GM19238 (cell line): ENCODE data around the gene HSPG2.
"Not testable (repeated sequence)": the region's sequence is repeated elsewhere in the genome, so short reads cannot be mapped to it uniquely, and the experiment has no call there.

ENCODE experiments used
- DNase-seq: peaks from one replicate; pipeline ENCODE4 v3.0.0; 2011; ENCODE audit warnings: low spot score; ENCODE audit not compliant: insufficient read length

HSPG2 gene

DNA sequence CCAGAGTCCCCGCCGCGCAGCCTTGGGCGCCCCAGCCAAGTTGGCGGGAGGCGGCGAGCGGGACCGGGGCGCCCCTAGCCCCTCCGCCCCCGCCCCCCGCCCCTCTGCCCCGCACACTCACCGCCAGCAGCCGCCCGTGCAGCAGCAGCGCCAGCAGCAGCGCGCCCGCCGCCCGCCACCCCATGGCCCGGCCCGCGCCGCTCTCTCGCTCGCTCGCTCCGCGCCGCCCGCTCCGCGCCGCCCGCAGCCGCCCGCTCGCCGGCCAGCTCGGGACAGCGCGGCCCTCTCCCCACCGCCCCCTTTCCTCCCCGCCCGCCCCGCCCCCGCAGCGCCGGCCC lies at the start of gene HSPG2:
HSPG2 (minus strand) TSS at position 277 of the 338 bp plus-strand sequence; CDS start at position 184, 93 bp downstream.
- no peak for DNase-seq

- not testable (repeated sequence) for DNase-seq
Observed at GRCh38 chr1:21986386-21986785, 49.3 kb upstream of the HSPG2 start.

- DNase-seq, result not testable (repeated sequence)
Observed at GRCh38 chr1:21985893-21986292, 48.8 kb upstream of the HSPG2 start.

DNA sequence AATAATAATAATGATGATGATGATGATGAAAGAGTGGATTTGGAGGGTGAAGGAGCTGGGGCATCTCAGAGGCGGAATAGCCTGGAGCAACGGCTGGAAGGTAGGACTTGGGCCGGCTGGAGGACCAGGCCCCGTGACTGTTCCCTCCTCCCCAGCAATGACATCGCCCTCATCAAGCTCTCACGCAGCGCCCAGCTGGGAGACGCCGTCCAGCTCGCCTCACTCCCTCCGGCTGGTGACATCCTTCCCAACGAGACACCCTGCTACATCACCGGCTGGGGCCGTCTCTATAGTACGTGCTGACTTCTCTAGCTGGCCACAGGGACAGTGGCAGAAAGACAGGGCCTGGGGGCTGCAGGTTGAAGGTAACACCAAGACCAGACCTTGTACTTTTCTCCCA lies 46.4 kb upstream of the HSPG2 start:
- not testable (repeated sequence) for DNase-seq

DNA sequence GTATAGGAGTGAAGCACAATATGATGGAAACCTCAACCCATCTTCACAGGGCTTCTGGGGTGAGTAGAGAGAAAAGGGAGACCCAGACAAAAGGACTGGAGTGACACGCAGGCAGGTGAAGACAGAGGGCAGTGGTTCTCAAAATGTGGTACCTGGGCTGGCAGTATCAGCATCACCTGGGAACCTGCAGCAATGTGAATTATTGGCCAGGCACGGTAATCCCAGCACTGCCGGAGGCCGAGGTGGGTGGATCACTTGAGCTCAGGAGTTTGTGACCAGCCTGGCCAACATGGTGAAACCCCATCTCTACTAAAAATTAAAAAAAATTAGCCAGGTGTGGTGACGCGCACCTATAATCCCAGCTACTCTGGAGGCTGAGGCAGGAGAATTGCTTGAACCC lies 45.0 kb upstream of the HSPG2 start:
- not testable (repeated sequence) for DNase-seq

DNA sequence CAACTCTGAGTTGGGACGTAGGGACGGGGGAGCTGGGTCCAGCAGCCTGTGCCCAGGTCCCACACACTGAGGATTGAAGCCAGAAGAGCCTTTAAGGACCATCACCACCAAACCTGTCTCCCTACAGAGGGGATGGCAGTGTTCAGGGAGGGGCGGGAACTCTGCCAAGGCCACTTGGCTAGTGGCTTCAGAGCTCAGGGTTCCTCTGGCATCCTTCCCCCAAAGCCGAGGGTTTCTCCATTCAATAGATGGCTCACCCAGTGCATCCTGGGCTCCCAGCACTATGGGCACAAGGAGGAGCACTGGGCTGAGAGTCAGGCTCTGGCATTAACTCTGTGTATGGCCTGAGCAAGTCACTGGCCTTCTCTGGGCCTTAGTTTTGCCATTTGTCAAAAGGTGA lies 44.1 kb upstream of the HSPG2 start:
- not testable (repeated sequence) for DNase-seq

- not testable (repeated sequence) for DNase-seq
Observed at GRCh38 chr1:21980515-21981220, 43.6 kb upstream of the HSPG2 start.

GRCh38 chr1:21978209-21978608 lies 41.1 kb upstream of the HSPG2 start:
- not testable (repeated sequence) for DNase-seq

- not testable (repeated sequence) for DNase-seq
Observed at GRCh38 chr1:21976703-21977239, 39.7 kb upstream of the HSPG2 start, which contains the start of gene CELA3B. Gene CELA3B, plus strand, starts transcription at chr1:21977022. Its CDS starts 18 bp downstream, at chr1:21977040.

DNA sequence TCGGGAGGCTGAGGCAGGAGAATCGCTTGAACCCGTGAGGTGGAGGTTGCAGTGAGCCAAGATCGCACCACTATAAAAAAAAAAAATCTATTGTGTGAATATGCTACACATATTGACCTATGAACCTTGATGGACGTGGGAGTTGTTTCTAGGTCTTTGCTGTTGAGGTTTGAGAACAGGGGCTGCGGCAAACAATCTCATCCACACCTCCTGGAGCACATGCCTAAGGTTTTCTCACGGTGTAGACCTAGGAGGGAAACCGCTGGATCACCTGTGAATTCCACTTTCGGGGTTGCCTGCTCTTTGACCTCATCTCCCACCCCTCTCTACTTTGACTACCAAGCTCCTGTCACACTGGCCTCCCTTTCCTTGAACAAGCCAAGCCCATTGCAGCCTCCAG lies 38.2 kb upstream of the HSPG2 start:
- not testable (repeated sequence) for DNase-seq

DNA sequence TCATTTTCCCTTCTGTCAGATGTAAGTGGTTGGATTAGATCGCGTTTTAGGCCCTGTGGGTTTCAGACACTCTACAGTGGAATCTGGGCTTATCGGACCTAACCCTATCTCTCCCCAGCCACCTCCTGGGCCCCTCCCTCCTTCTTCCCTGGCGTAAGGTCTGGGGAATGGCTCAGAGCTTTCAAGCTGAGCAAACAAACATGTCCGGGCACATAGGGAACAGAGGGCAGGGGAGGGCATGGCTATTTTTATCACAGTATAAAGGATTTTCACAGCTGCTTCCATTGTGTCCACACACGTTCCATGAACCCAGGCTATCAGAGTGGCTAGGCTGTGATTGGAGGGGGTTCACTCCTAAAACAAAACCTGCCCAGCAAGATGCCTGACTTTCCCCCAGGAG lies 37.6 kb upstream of the HSPG2 start:
- not testable (repeated sequence) for DNase-seq

GRCh38 chr1:21973948-21974347 lies 36.8 kb upstream of the HSPG2 start:
- DNase-seq, result not testable (repeated sequence)

GRCh38 chr1:21972973-21973441 lies 35.9 kb upstream of the HSPG2 start:
- DNase-seq, result not testable (repeated sequence)

DNA sequence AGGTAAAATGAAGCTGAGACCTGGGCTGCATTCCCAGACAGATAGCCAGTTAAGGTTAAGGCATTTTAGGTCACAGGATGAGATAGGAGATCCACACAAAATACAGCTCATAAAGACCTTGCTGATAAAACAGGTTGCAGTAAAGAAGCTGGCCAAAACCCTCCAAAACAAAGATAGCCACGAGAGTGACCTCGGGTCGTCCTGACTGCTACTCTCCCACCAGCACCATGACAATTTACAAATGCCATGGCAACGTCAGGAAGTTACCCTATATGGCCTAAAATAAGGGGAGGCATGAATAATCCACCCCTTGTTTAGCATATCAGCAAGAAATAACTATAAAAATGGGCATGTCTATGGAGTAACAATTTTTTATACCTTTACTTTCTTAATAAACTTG lies 33.4 kb upstream of the HSPG2 start:
- not testable (repeated sequence) for DNase-seq

GRCh38 chr1:21969066-21969465 lies 32.0 kb upstream of the HSPG2 start:
- not testable (repeated sequence) for DNase-seq

- not testable (repeated sequence) for DNase-seq
Observed at GRCh38 chr1:21967216-21967615, 30.1 kb upstream of the HSPG2 start.

GRCh38 chr1:21966247-21967000 lies 29.3 kb upstream of the HSPG2 start:
- DNase-seq, result no peak

DNA sequence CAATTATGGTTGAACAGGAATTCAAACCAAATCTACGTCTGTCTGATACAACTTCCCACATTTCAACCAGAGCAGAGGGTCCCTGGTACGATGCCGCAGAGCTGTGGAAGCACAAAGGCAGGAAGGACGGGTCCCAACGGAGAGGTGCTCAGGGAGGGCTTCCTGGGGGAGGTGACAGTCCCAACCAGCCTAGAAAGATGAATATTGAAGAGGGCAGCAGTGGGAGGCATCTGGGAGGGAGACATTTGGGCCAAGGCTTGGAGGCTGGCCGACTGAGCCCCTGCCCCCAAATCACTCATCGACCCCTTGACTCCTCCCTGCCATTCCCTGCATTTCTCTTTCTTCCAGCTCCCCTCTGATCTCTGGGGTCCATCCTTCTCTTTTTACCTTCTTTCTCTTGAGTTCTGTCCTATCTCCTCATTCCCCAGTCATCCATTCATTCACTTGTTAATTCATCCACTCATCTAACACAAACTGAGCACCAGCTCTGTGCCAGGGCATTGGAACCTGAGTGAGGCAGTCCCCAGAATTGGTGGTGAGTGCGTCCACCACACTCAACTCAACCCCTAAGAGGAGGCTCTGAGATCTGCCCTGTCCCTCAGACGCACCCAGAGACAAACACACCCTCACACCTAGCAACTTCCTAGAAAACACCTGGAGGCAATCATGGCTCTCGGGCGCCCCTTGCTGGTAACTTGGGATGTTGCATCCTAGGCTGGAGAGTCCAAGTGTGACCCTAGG lies 26.5 kb upstream of the HSPG2 start:
- peak; percentile 67 for DNase-seq

DNA sequence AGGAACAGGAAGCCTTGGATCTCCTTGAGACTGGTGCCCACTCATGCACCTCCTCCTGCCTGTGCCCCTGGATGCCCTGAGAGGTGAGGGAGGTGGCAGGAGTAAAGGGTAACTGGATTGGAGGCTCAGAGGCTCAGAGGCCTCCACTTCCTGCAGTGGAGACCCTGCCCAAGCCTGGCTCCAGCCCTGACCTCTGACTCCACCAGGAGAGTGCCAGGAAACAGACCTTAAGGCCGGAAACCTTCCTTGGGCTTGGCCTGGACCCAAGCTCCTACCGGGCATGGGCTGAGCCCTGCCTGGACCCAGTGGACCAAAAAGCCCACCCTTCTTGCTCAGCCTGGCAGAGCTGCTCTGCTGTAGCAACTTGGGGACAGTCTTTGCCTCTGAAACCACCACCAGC lies 24.7 kb upstream of the HSPG2 start:
- no peak for DNase-seq

GRCh38 chr1:21961337-21961736 lies 24.2 kb upstream of the HSPG2 start:
- DNase-seq, result no peak

- DNase-seq, result no peak
Observed at GRCh38 chr1:21956720-21957552, 19.8 kb upstream of the HSPG2 start.
